ENCODE measurements around the gene LRRC52.

Gene LRRC52

DNA sequence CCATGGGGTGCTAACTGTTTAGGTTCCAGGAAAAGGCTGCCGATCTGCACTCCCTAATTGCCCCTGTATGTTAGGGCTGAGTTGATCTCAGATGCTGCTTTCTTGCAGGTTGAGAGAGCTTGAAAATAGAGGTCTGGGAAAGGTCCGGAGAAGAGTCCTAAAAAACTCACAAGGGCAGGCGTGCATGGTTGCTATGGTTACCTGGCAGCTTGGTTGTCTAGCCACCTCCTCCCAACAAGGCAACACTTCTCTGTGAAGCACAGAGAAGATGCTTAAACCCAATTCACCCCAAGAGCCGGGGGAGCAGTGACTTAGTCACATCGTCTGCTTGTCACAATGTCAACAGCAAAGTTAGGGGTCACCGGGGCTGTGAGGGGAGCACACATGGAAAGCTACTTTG lies 31.0 kb upstream of the LRRC52 start:
- DNase-seq = no peak
- H3K4me1 ChIP-seq = no peaks in the 10 kb centered on the region
- intact Hi-C loops (cut with DNase I; ENCODE audit: low total_unique reads) = no loop called here
- no peak overlapping the region for H3K4me3 ChIP-seq
- H3K27me3 ChIP-seq = no peaks in the 10 kb centered on the region
- TF ChIP-seq, protein P1, sequence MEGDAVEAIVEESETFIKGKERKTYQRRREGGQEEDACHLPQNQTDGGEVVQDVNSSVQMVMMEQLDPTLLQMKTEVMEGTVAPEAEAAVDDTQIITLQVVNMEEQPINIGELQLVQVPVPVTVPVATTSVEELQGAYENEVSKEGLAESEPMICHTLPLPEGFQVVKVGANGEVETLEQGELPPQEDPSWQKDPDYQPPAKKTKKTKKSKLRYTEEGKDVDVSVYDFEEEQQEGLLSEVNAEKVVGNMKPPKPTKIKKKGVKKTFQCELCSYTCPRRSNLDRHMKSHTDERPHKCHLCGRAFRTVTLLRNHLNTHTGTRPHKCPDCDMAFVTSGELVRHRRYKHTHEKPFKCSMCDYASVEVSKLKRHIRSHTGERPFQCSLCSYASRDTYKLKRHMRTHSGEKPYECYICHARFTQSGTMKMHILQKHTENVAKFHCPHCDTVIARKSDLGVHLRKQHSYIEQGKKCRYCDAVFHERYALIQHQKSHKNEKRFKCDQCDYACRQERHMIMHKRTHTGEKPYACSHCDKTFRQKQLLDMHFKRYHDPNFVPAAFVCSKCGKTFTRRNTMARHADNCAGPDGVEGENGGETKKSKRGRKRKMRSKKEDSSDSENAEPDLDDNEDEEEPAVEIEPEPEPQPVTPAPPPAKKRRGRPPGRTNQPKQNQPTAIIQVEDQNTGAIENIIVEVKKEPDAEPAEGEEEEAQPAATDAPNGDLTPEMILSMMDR (IDR thresholded peaks at IDR 0.05) = no peak
- H3K36me3 ChIP-seq = no peaks in the 10 kb centered on the region
- H3K27ac ChIP-seq = no peak overlapping the region
- H3K9me3 ChIP-seq = no peaks in the 10 kb centered on the region

GRCh38 chr1:165516469-165516868 lies 27.3 kb upstream of the LRRC52 start:
- no peak overlapping the region for H3K27ac ChIP-seq
- intact Hi-C loops (cut with DNase I; ENCODE audit: low total_unique reads) = no loop called here
- H3K4me3 ChIP-seq = no peak overlapping the region
- TF ChIP-seq, protein P1 (IDR thresholded peaks at IDR 0.05) = no peak
- no peaks in the 10 kb centered on the region for H3K27me3 ChIP-seq
- no peaks in the 10 kb centered on the region for H3K4me1 ChIP-seq
- peaks cover 0 to 3% (median under 1%) of the 10 kb centered on the region in 3 donors for H3K9me3 ChIP-seq
- H3K36me3 ChIP-seq = no peaks in the 10 kb centered on the region
- no peak for DNase-seq

GRCh38 chr1:165520646-165521045 lies 23.2 kb upstream of the LRRC52 start:
- TF ChIP-seq, protein P1 (IDR thresholded peaks at IDR 0.05) = no peak
- H3K36me3 ChIP-seq = no peaks in the 10 kb centered on the region
- no peaks in the 10 kb centered on the region for H3K4me1 ChIP-seq
- H3K27me3 ChIP-seq = no peaks in the 10 kb centered on the region
- H3K4me3 ChIP-seq = no peak overlapping the region
- peaks cover 4 to 18% (median 12%) of the 10 kb centered on the region in 3 donors for H3K9me3 ChIP-seq
- DNase-seq = no peak
- intact Hi-C loops (cut with DNase I; ENCODE audit: low total_unique reads) = no loop called here
- no peak overlapping the region for H3K27ac ChIP-seq

- Histone ChIP-seq H3K27ac (no peak overlapping the region), H3K9me3 (peaks cover 4 to 18% (median 12%) of the 10 kb centered on the region in 3 donors), H3K4me3 (no peak overlapping the region), H3K36me3 (no peaks in the 10 kb centered on the region), H3K27me3 (no peaks in the 10 kb centered on the region), H3K4me1 (no peaks in the 10 kb centered on the region)
- intact Hi-C loops (cut with DNase I; ENCODE audit: low total_unique reads) = no loop called here
- TF ChIP-seq, protein P1 (IDR thresholded peaks at IDR 0.05) = no peak
- DNase-seq = no peak
These were observed 19.0 kb upstream of the LRRC52 start for GRCh38 chr1:165524639-165525285.

- no peaks in the 10 kb centered on the region for H3K36me3 ChIP-seq
These were observed 18.1 kb upstream of the LRRC52 start for GRCh38 chr1:165525708-165526107.

More at GRCh38 chr1:165525708-165526107, 18.1 kb upstream of the LRRC52 start:
- TF ChIP-seq, protein P1 (IDR thresholded peaks at IDR 0.05) = no peak
- no peaks in the 10 kb centered on the region for H3K4me1 ChIP-seq
- H3K27me3 ChIP-seq = no peaks in the 10 kb centered on the region
- H3K9me3 ChIP-seq = peaks cover 4 to 18% (median 12%) of the 10 kb centered on the region in 3 donors
- intact Hi-C loops (cut with DNase I; ENCODE audit: low total_unique reads) = no loop called here
- H3K4me3 ChIP-seq = no peak overlapping the region
- no peak overlapping the region for H3K27ac ChIP-seq
- no peak for DNase-seq
